T-helper 2 cell treated with Interferon-gamma antibody and Interleukin-4, amounts not matched to agents 100 ng/mL and 5 ng/mL, for 36 hours (primary cell): ENCODE measurements around the gene INF2. TPM values are rescaled to one million over a fixed set of nuclear protein-coding genes. Genes with fewer than 3 reads are reported as not detected.

Experiments used
- intact Hi-C: fragments of 100-400 bp; cut with micrococcal nuclease; formaldehyde crosslinking; loops from one replicate; pipeline ENCODE4 v1.15.1; 2023
- total RNA-seq: library from RNA; stranded (reverse); gene quantifications from 2 replicates; pipeline ENCODE4 v1.2.3, GENCODE V29; 2022

Gene INF2
- total RNA-seq, 1 donor from 2014 or later = 169 TPM

DNA sequence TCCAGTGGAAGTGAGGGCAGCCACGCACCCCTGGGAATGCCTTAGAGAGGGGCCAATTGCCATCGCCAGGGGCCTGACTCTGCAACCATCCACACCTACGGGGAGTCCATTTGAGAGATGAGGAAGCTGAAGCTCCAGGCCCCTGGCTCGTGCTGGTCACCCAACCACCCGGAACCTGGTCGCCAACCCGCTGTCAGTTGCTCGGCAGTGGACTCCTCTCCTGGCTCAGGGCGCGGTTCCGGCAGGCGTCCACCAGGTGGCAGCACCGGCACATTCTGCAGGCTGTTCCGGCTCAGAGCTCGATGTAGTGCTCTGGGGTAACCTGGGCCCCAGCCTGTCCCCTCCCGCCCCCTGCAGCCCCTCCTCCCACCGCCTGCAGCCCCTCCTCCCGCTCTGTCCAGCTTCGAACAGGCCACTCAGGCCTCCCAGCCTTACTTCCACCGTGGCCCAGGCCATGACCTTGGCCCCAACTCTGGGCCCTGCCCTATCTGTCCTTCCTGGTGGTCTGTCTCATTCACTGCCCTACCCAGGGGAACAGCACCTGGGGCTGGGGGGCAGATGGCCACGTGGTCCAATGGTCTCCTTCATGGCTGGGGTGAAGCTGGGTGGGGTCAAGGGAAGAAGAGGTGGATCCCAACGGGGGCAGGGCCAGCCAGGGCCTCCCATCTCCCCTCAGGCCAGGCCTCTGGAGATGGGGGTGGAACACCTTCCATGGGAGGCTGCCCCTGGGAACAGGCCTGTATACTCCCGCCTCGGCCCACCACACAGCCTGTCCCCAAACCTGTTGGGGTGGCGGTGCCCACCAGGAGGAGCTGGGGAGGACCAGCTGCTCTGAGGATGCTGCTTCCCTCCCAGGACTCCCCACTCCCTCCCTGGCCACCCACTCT lies 79.3 kb downstream of the INF2 start:
- intact Hi-C loops = loop anchor here (1.0 to 2.0 kb wide), 4 partner anchors 32 to 102 kb away; partner anchors contain the start of genes CEP170B and ZBTB42

DNA sequence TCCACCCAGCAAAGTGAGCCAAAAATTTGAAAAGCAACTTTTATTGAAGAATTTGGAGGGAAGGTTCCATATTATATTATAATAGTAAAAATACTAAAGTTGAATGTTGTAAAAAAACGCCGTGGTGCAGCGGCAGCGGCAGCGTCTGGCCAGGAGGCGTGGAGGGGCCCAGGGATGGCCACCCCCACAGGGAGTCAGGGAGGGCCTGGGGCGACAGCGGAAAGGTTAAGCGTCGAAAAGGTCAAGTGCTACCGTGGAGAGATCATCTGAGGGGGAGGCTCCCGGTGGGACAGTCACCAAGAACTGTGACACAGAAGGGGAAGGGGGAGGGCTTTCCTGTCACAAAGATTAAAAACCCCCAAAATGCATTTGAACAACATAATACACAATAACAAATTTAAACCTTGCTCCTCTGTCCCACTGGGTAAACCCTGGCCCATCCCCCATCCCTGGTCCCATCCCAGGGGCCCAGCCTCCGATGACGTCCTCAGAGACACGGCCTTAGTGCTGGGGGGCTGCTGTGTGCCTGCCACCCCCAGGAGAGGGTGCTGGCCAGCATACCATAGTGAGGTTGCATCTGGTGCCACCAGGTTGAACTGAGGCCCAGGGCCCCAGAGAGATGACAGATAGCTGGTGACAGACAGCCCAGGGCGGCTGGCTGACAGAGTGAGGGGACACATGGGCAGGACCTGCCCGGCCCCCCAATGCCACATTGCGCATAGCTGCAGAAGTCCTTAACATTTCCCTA lies 80.1 kb downstream of the INF2 start:
- intact Hi-C loops = loop anchor here (2.0 kb wide), 2 partner anchors 31 to 101 kb away; partner anchors contain the start of gene ZBTB42

DNA sequence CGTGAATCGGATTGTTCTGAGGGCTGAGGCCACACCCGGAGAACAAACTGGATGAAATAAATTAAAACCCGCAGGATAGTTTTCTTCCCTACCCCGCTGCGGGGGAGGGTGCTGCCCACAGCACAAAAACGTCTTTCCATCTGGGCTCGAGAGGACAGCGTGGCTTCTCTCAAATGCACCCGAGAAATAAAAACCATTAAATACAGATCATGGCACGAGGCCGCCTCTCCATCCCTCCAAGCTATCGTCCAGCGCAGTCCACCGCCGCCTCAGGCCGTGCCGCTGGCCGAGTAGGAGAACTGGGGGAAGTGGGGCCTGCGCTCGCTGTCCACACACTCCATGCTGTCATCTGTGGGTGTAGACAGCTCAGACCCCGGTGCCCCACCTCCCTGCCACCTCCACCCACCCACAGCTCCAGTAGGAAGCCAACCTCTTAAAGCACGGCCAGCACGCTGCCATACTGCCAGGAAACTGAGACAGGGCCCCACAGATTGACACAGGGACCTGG lies 80.7 kb downstream of the INF2 start:
- intact Hi-C loops = no loop called here

GRCh38 chr14:104770851-104771272 lies 81.4 kb downstream of the INF2 start:
- intact Hi-C loops = no loop called here

- intact Hi-C loops = no loop called here
Observed at GRCh38 chr14:104771374-104771773, 82.0 kb downstream of the INF2 start.

Other genes starting within 250 kb of the INF2 start
- gene C14orf180, start 109.9 kb upstream of the INF2 start, total RNA-seq = not detected in 2 replicates
- gene TMEM179, start 84.8 kb upstream of the INF2 start, total RNA-seq = 0.11 and 0.30 TPM in 2 replicates
- gene ADSS1, start 34.6 kb downstream of the INF2 start, total RNA-seq = 1.0 and 1.8 TPM in 2 replicates
- 116 TPM in 2 replicates for gene SIVA1, start 63.5 kb downstream of the INF2 start, total RNA-seq
- gene AKT1, start 106.1 kb downstream of the INF2 start, total RNA-seq = 141 and 147 TPM in 2 replicates
- gene ZBTB42, start 111.5 kb downstream of the INF2 start, total RNA-seq = 5.4 and 5.5 TPM in 2 replicates
- 3.8 and 4.1 TPM in 2 replicates for gene CEP170B, start 175.7 kb downstream of the INF2 start, total RNA-seq
- 0.11 TPM in 2 replicates for gene PLD4, start 235.3 kb downstream of the INF2 start, total RNA-seq